Thymus (tissue), 11 donors: ENCODE results near the gene ZBTB22. TPM values are rescaled to one million over a fixed set of nuclear protein-coding genes. Genes with fewer than 3 reads are reported as not detected.
A peak's percentile ranks its signal among the peaks of the same experiment; 100 is the strongest.
"Not testable (repeated sequence)": the region's sequence is repeated elsewhere in the genome, so short reads cannot be mapped to it uniquely, and the experiment has no call there.

Experiments
- DNase-seq, 9 donors: peaks; one replicate each; pipeline ENCODE4 v3.0.0-alpha.2; 2013; ENCODE audit warnings: low spot score in 9 of 9, low read depth in 6 of 9, missing footprints in 1 of 9
- H3K27ac ChIP-seq, 2 donors: one replicate each; pipeline ENCODE4 v1.5.1; 2013; ENCODE audit warnings: control low read depth in 1 of 2, low read depth in 1 of 2, low read length in 1 of 2, mild to moderate bottlenecking in 1 of 2, moderate library complexity in 1 of 2
- H3K27me3 ChIP-seq, 2 donors: one replicate each; pipeline ENCODE4 v1.5.1; 2013; ENCODE audit warnings: low read length in 1 of 2; ENCODE audit not compliant: control insufficient read depth in 2 of 2, insufficient read depth in 1 of 2
- H3K36me3 ChIP-seq, 2 donors: one replicate each; pipeline ENCODE4 v1.5.1; 2013; ENCODE audit warnings: low read length in 1 of 2, mild to moderate bottlenecking in 1 of 2, moderate library complexity in 1 of 2; ENCODE audit not compliant: control insufficient read depth in 2 of 2, insufficient read depth in 2 of 2
- H3K4me1 ChIP-seq, 2 donors: one replicate each; pipeline ENCODE4 v1.5.1; 2013; ENCODE audit warnings: low read length in 2 of 2; ENCODE audit not compliant: control insufficient read depth in 2 of 2, insufficient read depth in 2 of 2
- H3K4me3 ChIP-seq, 2 donors: one replicate each; pipeline ENCODE4 v1.5.1; 2013; ENCODE audit warnings: low read length in 2 of 2, control low read depth in 1 of 2, mild to moderate bottlenecking in 1 of 2
- H3K9me3 ChIP-seq, 2 donors: one replicate each; pipeline ENCODE4 v1.5.1; 2013; ENCODE audit warnings: low read length in 1 of 2, mild to moderate bottlenecking in 1 of 2; ENCODE audit not compliant: control insufficient read depth in 2 of 2, insufficient read depth in 1 of 2
- WGBS: extraction: QIAGEN DNeasy Blood & Tissue Kit; methylation state at CpG from one replicate; pipeline ENCODE4 v1.1.7; 2013; 5-methylcytosine and 5-hydroxymethylcytosine counted together
- polyA plus RNA-seq: library from polyadenylated mRNA; stranded (reverse); fragments of 200-250 nt; gene quantifications from one replicate; pipeline ENCODE4 v1.2.3, GENCODE V29; 2013
- total RNA-seq: library from RNA; stranded (reverse); fragments of 120-200 nt; gene quantifications from one replicate; pipeline ENCODE4 v1.2.4, GENCODE V29; 2013
- donor health status: healthy.

Gene ZBTB22
- total and polyA plus RNA-seq, 2 donors: 10.3 to 15.5 TPM

- Histone ChIP-seq H3K36me3 (no peaks in the 10 kb centered on the region), H3K4me1 (no peaks in the 10 kb centered on the region), H3K27me3 (no peaks in the 10 kb centered on the region), H3K4me3 (no peak overlapping the region), H3K27ac (no peak overlapping the region), H3K9me3 (no peaks in the 10 kb centered on the region)
- DNase-seq: no peak
- WGBS: 82% methylated on average over 3 of the region's 3 CpGs
These were observed 38.8 kb upstream of the ZBTB22 start for GRCh38 chr6:33356295-33356694.

- not testable (repeated sequence) for H3K9me3 ChIP-seq, H3K4me3 ChIP-seq, H3K36me3 ChIP-seq, DNase-seq, H3K27me3 ChIP-seq, H3K27ac ChIP-seq, H3K4me1 ChIP-seq
- 97% methylated on average over 6 of the region's 6 CpGs for WGBS
These were observed 38.3 kb upstream of the ZBTB22 start for GRCh38 chr6:33355860-33356259.

GRCh38 chr6:33347816-33348215 lies 30.3 kb upstream of the ZBTB22 start:
- no peak for DNase-seq
- Histone ChIP-seq H3K4me3 (no peak overlapping the region), H3K27ac (no peak overlapping the region), H3K36me3 (no peaks in the 10 kb centered on the region), H3K4me1 (peaks cover 14 to 30% of the 10 kb centered on the region in 2 donors), H3K9me3 (peaks cover 0 to 3% of the 10 kb centered on the region in 2 donors), H3K27me3 (no peaks in the 10 kb centered on the region)
- 98% methylated on average over 5 of the region's 5 CpGs for WGBS

- not testable (repeated sequence) for H3K27ac ChIP-seq, H3K9me3 ChIP-seq, DNase-seq, H3K27me3 ChIP-seq, H3K4me3 ChIP-seq, H3K36me3 ChIP-seq
- 89% methylated on average over 5 of the region's 5 CpGs for WGBS
- H3K4me1 ChIP-seq: peaks cover 14 to 32% of the 10 kb centered on the region in 2 donors
These were observed 29.4 kb upstream of the ZBTB22 start for GRCh38 chr6:33346972-33347371.

- DNase-seq: peak; percentile 74 to 97 (median 86)
- H3K27ac ChIP-seq: peak overlapping the region; percentile 93 to 96
- no peaks in the 10 kb centered on the region for H3K36me3 ChIP-seq
- WGBS: 6% methylated on average over 22 of the region's 22 CpGs
- H3K9me3 ChIP-seq: peaks cover 0 to 3% of the 10 kb centered on the region in 2 donors
- peaks cover 14 to 34% of the 10 kb centered on the region in 2 donors for H3K4me1 ChIP-seq
- no peaks in the 10 kb centered on the region for H3K27me3 ChIP-seq
- peak overlapping the region; percentile 8 to 13 for H3K4me3 ChIP-seq
These were observed 27.5 kb upstream of the ZBTB22 start for GRCh38 chr6:33344701-33345697.

- H3K36me3 ChIP-seq: no peaks in the 10 kb centered on the region
These were observed 26.5 kb upstream of the ZBTB22 start for GRCh38 chr6:33343953-33344611.

GRCh38 chr6:33343606-33343952 lies 26.0 kb upstream of the ZBTB22 start:
- H3K36me3 ChIP-seq, DNase-seq, H3K9me3 ChIP-seq, H3K27me3 ChIP-seq, H3K4me3 ChIP-seq: not testable (repeated sequence)
- H3K27ac ChIP-seq: peak overlapping the region; percentile 91 to 93
- WGBS: 61% methylated on average over 7 of the region's 7 CpGs
- H3K4me1 ChIP-seq: peaks cover 14 to 34% of the 10 kb centered on the region in 2 donors

More at GRCh38 chr6:33343953-33344611, 26.5 kb upstream of the ZBTB22 start:
- Histone ChIP-seq H3K27me3 (no peaks in the 10 kb centered on the region), H3K4me3 (peak overlapping the region in 1 of 2 donors; percentile 8), H3K27ac (peak overlapping the region; percentile 91 to 93), H3K9me3 (peaks cover 0 to 3% of the 10 kb centered on the region in 2 donors), H3K4me1 (peaks cover 14 to 34% of the 10 kb centered on the region in 2 donors)
- 18% methylated on average over 6 of the region's 6 CpGs for WGBS
- peak; percentile 32 to 89 (median 69) for DNase-seq

GRCh38 chr6:33339193-33339592 lies 21.6 kb upstream of the ZBTB22 start:
- peaks cover 0 to 3% of the 10 kb centered on the region in 2 donors for H3K9me3 ChIP-seq
- no peak for DNase-seq
- WGBS: 89% methylated on average over 6 of the region's 6 CpGs
- H3K4me1 ChIP-seq: peaks cover 2 to 17% of the 10 kb centered on the region in 2 donors
- no peaks in the 10 kb centered on the region for H3K27me3 ChIP-seq
- H3K4me3 ChIP-seq: no peak overlapping the region
- H3K27ac ChIP-seq: no peak overlapping the region
- H3K36me3 ChIP-seq: no peaks in the 10 kb centered on the region

- no peak overlapping the region for H3K4me3 ChIP-seq
- 96% methylated on average over 3 of the region's 3 CpGs for WGBS
- no peak for DNase-seq
- H3K27ac ChIP-seq: no peak overlapping the region
- H3K4me1 ChIP-seq: no peaks in the 10 kb centered on the region
- no peaks in the 10 kb centered on the region for H3K36me3 ChIP-seq
- H3K27me3 ChIP-seq: no peaks in the 10 kb centered on the region
- no peaks in the 10 kb centered on the region for H3K9me3 ChIP-seq
These were observed 19.0 kb upstream of the ZBTB22 start for GRCh38 chr6:33336495-33336894.
